Caco-2 (cell line): ENCODE measurements around the gene HIPK2. TPM values are rescaled to one million over a fixed set of nuclear protein-coding genes. Genes with fewer than 3 reads are reported as not detected.

ENCODE experiments used
- BruUV-seq: library from RNA; stranded (reverse); fragments of 400-500 nt; replicated peaks from 2 replicates; lab custom pipeline; 2021; lab: Mats Ljungman, UMichigan
- CTCF ChIA-PET: fragments of 300-600 bp; sonication (Branson Sonifier 250); formaldehyde crosslinking; loops from one replicate; lab custom pipeline; 2022; ENCODE audit warnings: antibody characterized with exemption; lab: Charles Lee
- POLR2A ChIA-PET: fragments of 300-600 bp; sonication (Branson Sonifier 250); formaldehyde crosslinking; loops from one replicate; lab custom pipeline; 2022; ENCODE audit warnings: antibody characterized with exemption; lab: Charles Lee
- DNase-seq, 2 experiments: peaks; one replicate each; pipeline versions ENCODE4 v3.0.0 to v3.0.0-alpha.2; 2020 to 2022
- H3K27me3 ChIP-seq: replicated peaks from 2 replicates; pipeline ENCODE4 v1.6.0; 2011; ENCODE audit warnings: low read length; ENCODE audit not compliant: control insufficient read depth, insufficient read depth
- H3K36me3 ChIP-seq: 2 replicates; pipeline ENCODE4 v1.5.1; 2011; ENCODE audit warnings: low read length; ENCODE audit not compliant: control insufficient read depth, insufficient read depth
- H3K4me1 ChIP-seq: fragments of 250-450 bp; sonication (Bioruptor Pico); 2 replicates; pipeline ENCODE4 v1.5.1; 2020; ENCODE audit warnings: mild to moderate bottlenecking
- H3K4me3 ChIP-seq: 2 replicates; pipeline ENCODE4 v1.5.1; 2011; ENCODE audit warnings: low read depth, mild to moderate bottlenecking, control low read depth, low read length
- H3K9me3 ChIP-seq: fragments of 250-450 bp; sonication (Bioruptor Pico); 2 replicates; pipeline ENCODE4 v1.5.1; 2020; ENCODE audit warnings: mild to moderate bottlenecking, moderate library complexity
- H3K27ac Mint-ChIP-seq: one replicate; pipeline ENCODE4 v1.8.0; 2022; ENCODE audit warnings: mixed read lengths; ENCODE audit not compliant: unreplicated experiment
- H3K27me3 Mint-ChIP-seq: one replicate; pipeline ENCODE4 v1.8.0; 2022; ENCODE audit warnings: mixed read lengths; ENCODE audit not compliant: insufficient read depth, unreplicated experiment
- H3K36me3 Mint-ChIP-seq: one replicate; pipeline ENCODE4 v1.8.0; 2022; ENCODE audit warnings: mild to moderate bottlenecking, mixed read lengths; ENCODE audit not compliant: insufficient read depth, unreplicated experiment
- H3K4me1 Mint-ChIP-seq: one replicate; pipeline ENCODE4 v1.8.0; 2022; ENCODE audit warnings: low read depth, mixed read lengths; ENCODE audit not compliant: unreplicated experiment
- H3K4me3 Mint-ChIP-seq: one replicate; pipeline ENCODE4 v1.8.0; 2022; ENCODE audit warnings: mild to moderate bottlenecking, moderate library complexity, mixed read lengths; ENCODE audit not compliant: unreplicated experiment
- H3K9me3 Mint-ChIP-seq: one replicate; pipeline ENCODE4 v1.8.0; 2022; ENCODE audit warnings: mixed read lengths; ENCODE audit not compliant: unreplicated experiment
- CTCF ChIP-seq, 2 experiments: fragments of 200-600 bp in 1 of 2; IDR thresholded peaks; 1 replicate in 1 of 2; 2 replicates in 1 of 2; pipeline versions ENCODE4 v1.5.1 to v1.8.0; 2011 to 2022; ENCODE audit warnings: antibody characterized with exemption in 1 of 2, control low read depth in 1 of 2, inconsistent platforms in 1 of 2, low read depth in 1 of 2, low read length in 1 of 2, mild to moderate bottlenecking in 1 of 2, moderate library complexity in 1 of 2; ENCODE audit not compliant: insufficient read depth in 1 of 2, severe bottlenecking in 1 of 2, unreplicated experiment in 1 of 2
- intact Hi-C: fragments of 100-400 bp; cut with micrococcal nuclease; formaldehyde crosslinking; loops from one replicate; pipeline ENCODE4 v1.10.0; 2022; ENCODE audit not compliant: unreplicated experiment
- total RNA-seq: library from RNA; stranded (reverse); gene quantifications from 2 replicates; pipeline ENCODE4 v1.2.3, GENCODE V29; 2022

HIPK2 gene
- total RNA-seq, 1 experiment from 2014 or later, result 42.8 TPM

- H3K4me3 ChIP-seq, result no peak overlapping the region
- no peak overlapping the region for H3K27ac Mint-ChIP-seq
- H3K9me3 ChIP-seq, result no peaks in the 10 kb centered on the region
- intact Hi-C loops, result loop anchor here (5.0 kb wide), 1 partner anchor 48 kb away; the partner anchor contains the start of gene HIPK2
- no peak for DNase-seq
- H3K9me3 Mint-ChIP-seq, result no peaks in the 10 kb centered on the region
- BruUV-seq, result no TSS peak
- ChIA-PET POLR2A (no interaction called here), CTCF (no interaction called here)
- peaks cover 5% of the 10 kb centered on the region for H3K27me3 Mint-ChIP-seq
- TF ChIP-seq CTCF (IDR thresholded peaks at IDR 0.05; ENCODE audit: insufficient read depth in 1 of 2, low read depth in 1 of 2, low read length in 1 of 2, severe bottlenecking in 1 of 2, unreplicated experiment in 1 of 2), result no peak
- no peaks in the 10 kb centered on the region for H3K36me3 Mint-ChIP-seq
- H3K4me3 Mint-ChIP-seq, result no peak overlapping the region
- peaks cover 8% of the 10 kb centered on the region for H3K4me1 Mint-ChIP-seq
- no peaks in the 10 kb centered on the region for H3K36me3 ChIP-seq
- no peaks in the 10 kb centered on the region; the same call in 1 of the 2 replicates for H3K4me1 ChIP-seq
- H3K27me3 ChIP-seq, result no peaks in the 10 kb centered on the region
Measured at GRCh38 chr7:139825666-139826290, 48.0 kb upstream of the HIPK2 start.

GRCh38 chr7:139823959-139824521 is 46.2 kb upstream of the HIPK2 start:
- Mint-ChIP-seq H3K36me3 (no peaks in the 10 kb centered on the region), H3K4me1 (no peaks in the 10 kb centered on the region), H3K27ac (no peak overlapping the region), H3K4me3 (no peak overlapping the region), H3K9me3 (no peaks in the 10 kb centered on the region), H3K27me3 (peaks cover 5% of the 10 kb centered on the region)
- TF ChIP-seq CTCF (IDR thresholded peaks at IDR 0.05; ENCODE audit: insufficient read depth in 1 of 2, low read depth in 1 of 2, low read length in 1 of 2, severe bottlenecking in 1 of 2, unreplicated experiment in 1 of 2), result no peak
- H3K9me3 ChIP-seq, result no peaks in the 10 kb centered on the region
- no peak for DNase-seq
- ChIA-PET CTCF (no interaction called here), POLR2A (no interaction called here)
- H3K36me3 ChIP-seq, result no peaks in the 10 kb centered on the region
- BruUV-seq, result no TSS peak
- no peaks in the 10 kb centered on the region for H3K4me1 ChIP-seq
- no peaks in the 10 kb centered on the region for H3K27me3 ChIP-seq
- no peak overlapping the region for H3K4me3 ChIP-seq
- intact Hi-C loops, result no loop called here

- TF ChIP-seq CTCF (IDR thresholded peaks at IDR 0.05; ENCODE audit: insufficient read depth in 1 of 2, low read depth in 1 of 2, low read length in 1 of 2, severe bottlenecking in 1 of 2, unreplicated experiment in 1 of 2), result no peak
- Histone ChIP-seq H3K27me3 (no peaks in the 10 kb centered on the region), H3K36me3 (no peaks in the 10 kb centered on the region), H3K9me3 (no peaks in the 10 kb centered on the region), H3K4me1 (no peaks in the 10 kb centered on the region), H3K4me3 (no peak overlapping the region)
- H3K27ac Mint-ChIP-seq, result no peak overlapping the region
- CTCF ChIA-PET, result no interaction called here
- H3K27me3 Mint-ChIP-seq, result peaks cover 5% of the 10 kb centered on the region
- BruUV-seq, result no TSS peak
- H3K4me3 Mint-ChIP-seq, result no peak overlapping the region
- H3K9me3 Mint-ChIP-seq, result no peaks in the 10 kb centered on the region
- H3K36me3 Mint-ChIP-seq, result no peaks in the 10 kb centered on the region
- DNase-seq, result no peak
- intact Hi-C loops, result no loop called here
- POLR2A ChIA-PET, result no interaction called here
- no peaks in the 10 kb centered on the region for H3K4me1 Mint-ChIP-seq
Measured at GRCh38 chr7:139822855-139823254, 45.1 kb upstream of the HIPK2 start.
